GM20000 (cell line): ENCODE results near the gene ISLR.

Source experiments
- DNase-seq: peaks from one replicate; pipeline ENCODE4 v3.0.0; 2012; ENCODE audit warnings: low spot score
- TF ChIP-seq, protein P1 (sequence below): IDR thresholded peaks from 2 replicates; pipeline ENCODE4 v1.5.1; 2012; ENCODE audit warnings: mild to moderate bottlenecking, control low read depth; ENCODE audit errors: extremely low read depth, missing control alignments

Gene ISLR

DNA sequence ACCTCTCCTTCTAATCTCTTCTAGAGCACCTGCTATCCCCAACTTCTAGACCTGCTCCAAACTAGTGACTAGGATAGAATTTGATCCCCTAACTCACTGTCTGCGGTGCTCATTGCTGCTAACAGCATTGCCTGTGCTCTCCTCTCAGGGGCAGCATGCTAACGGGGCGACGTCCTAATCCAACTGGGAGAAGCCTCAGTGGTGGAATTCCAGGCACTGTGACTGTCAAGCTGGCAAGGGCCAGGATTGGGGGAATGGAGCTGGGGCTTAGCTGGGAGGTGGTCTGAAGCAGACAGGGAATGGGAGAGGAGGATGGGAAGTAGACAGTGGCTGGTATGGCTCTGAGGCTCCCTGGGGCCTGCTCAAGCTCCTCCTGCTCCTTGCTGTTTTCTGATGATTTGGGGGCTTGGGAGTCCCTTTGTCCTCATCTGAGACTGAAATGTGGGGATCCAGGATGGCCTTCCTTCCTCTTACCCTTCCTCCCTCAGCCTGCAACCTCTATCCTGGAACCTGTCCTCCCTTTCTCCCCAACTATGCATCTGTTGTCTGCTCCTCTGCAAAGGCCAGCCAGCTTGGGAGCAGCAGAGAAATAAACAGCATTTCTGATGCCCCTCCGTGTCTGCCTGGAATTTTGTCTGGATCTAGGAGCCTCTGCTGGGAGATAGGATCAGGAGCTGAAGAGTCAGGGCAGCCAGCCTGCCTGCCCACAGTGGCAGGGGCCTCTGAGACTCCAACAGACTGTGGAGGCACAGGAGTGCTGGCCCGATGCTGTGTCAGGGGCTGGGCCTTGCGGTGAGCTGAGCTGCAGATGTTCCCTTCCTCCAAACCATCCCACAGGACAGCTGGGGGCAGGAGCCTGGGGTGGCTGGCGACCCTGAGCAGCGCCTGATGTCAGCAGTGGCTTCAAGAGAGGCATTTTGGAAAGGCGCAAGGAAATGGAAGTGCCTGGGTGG, 3.0 kb downstream of the ISLR start:
- no peak for DNase-seq

DNA sequence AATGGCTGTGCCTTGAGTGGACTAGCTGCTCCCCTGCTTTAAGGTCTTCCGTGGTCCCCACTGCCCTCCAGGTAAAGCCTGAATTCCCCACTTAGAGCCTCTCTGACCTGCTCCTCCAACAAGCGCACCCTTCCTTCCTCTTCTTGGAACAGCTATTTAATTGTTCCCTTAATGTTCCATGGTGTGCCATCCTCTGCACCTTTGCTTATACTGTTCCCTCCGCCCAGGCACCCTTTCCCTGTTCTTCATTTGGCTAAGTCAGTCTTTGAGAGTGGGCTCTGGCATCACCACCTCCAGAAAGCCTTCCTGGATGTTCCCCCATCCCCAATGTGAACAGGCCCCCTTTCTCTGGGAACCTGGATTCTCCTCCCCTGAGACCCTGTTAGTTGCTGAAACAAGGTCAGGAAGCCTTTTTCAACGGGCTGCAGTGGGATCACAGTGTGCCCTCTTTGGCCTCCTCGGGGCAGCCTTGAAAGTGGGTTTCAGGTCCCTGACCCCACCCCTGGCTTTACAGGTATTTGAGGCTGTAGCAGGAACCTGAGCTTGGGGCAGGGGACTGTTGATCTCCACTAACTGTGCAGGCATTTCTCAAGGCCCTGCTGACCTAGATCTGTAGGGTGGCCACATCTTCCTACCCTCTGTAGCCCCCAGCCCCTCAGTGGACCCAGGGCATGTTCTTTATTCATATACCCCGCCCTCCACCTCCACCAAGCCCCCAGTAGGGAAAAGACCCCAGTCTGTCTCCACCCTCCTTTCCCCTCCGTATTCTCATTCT, 5.0 kb downstream of the ISLR start:
- TF ChIP-seq, protein P1, sequence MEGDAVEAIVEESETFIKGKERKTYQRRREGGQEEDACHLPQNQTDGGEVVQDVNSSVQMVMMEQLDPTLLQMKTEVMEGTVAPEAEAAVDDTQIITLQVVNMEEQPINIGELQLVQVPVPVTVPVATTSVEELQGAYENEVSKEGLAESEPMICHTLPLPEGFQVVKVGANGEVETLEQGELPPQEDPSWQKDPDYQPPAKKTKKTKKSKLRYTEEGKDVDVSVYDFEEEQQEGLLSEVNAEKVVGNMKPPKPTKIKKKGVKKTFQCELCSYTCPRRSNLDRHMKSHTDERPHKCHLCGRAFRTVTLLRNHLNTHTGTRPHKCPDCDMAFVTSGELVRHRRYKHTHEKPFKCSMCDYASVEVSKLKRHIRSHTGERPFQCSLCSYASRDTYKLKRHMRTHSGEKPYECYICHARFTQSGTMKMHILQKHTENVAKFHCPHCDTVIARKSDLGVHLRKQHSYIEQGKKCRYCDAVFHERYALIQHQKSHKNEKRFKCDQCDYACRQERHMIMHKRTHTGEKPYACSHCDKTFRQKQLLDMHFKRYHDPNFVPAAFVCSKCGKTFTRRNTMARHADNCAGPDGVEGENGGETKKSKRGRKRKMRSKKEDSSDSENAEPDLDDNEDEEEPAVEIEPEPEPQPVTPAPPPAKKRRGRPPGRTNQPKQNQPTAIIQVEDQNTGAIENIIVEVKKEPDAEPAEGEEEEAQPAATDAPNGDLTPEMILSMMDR: no peak
- no peak for DNase-seq

More for the DNA sequence above, 3.0 kb downstream of the ISLR start:
- TF ChIP-seq, protein P1: no peak

DNA sequence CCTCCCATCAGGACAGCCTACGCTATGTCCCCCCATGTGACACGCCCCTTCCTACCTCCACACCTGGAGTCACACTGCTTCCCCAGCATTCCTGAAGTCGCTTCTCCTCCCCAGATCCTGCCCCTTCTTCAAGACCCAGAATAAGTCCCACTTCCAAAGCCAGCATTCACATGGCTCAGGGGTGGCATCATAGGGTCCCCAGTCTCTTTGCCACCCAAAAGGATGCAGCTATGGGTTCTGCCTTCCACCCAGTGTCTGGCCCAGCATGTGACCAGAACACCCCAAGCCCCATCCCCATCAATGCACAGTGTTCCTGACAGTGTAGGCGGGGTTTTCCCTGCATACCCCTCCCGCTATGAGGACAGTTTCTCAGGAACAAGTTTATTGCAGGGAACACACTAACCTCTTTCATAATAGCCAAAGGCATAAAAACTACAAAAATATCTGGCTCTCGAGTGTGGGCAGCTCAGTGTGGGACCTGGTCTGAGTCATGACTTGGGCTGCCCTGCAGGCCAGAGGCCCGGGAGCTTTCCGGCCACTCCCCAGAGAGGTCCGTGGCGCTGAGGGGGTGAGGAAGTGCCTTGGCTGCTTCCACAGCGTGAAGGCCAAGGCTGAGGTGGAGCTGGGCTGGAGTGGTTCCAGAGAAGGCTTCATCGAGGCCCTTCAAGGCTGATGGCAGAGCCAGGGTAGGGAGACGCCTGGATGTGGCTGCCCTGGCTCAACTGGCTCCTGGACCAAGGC, 5.8 kb downstream of the ISLR start:
- TF ChIP-seq, protein P1: no peak
- no peak for DNase-seq

DNA sequence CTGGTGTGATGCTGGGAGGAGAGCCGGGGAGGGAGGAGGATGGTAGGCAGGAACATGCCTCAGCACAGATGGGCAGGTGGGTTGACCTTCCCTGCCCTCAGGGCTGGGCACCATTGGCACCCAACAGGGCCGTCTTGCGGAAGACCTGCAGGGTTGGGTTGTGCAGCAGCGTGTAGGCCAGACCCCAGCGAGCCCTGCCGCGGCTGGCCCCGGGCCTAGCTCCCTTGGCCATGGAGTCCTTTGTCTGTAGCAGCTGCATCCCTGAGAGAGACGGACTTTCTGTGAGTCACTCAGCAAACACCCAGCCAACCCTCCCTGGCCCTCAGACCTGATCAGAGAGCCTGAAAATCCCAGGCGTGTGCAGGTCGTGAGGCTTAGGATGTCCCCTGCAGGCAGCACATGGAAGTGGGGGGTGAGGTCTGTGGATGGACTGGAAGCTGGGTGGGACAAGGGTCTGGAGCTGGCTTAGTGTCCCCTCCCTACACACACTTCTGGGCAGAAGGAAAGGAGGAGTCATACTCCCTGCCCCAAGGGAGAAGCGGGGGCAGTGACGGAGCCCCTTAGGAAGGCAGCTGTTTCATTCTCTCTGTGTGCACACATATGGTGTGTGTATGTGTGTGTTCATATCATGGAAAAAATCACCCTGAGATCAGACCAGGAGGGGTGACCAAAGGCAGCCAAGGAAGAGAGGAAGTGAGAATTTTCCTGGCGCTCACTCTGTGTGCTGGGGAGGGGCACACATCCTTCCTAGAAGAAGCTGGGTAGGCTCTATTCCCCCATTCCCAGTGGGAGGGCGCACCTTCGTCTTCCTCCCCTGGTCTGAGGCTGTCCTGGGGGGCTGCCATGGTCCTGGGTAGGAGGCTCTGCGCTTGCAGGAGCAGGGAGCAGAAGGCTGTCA, 6.7 kb downstream of the ISLR start:
- no peak for DNase-seq
- TF ChIP-seq, protein P1: no peak

DNA sequence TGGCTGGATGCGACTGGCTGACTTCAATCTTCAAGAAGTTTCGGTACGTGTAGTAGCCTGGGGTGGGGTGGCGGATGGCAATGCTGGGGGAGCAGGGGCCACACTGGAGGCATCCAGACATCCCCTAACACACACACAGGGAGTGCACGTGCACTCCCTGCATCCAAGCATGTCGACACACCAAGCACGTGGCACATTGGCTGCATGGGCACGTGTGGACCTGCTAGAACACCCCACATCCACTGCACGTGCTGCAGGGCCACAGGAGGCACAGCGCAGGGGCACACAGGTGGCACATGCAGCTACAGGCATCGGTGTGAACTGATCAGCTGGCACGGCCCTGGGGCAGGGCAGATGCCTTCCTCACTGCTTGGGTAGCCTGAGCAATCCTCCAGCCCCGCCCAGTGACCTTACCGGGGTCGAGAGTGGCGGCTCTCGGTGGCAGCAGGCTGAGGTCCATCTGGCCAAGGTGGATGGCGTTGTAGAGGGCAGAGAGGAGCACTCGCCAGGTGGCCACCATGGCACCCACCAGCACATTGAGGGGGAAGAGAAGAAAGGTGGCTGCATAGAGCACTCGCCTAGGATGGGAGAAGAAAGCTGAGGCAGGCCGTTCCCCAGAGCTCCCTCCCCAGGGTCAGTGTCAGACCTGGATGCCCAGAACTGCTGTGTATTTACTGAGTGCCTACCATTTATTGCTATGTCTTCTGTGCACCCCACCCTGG, 7.5 kb downstream of the ISLR start:
- no peak for DNase-seq
- TF ChIP-seq, protein P1: no peak

DNA sequence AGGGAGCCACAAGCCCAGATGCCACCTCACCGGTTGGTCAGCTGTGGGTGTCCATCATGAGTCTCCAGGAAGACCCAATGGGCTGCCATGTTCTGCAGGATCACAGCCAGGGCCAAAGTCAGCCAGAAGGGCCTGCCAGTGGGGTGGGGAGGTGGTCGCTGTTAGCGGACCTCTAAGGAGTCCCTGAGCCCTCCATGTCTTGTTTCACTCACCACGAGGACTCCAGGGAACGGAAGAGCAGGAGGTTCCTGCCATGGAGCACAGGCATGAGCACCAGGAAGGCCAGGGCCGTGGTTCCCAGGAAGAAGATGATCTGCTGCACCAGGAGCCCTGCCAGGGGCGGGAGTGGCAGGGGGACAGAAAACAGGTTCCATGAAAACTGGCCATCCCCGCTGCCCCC, 8.6 kb downstream of the ISLR start:
- TF ChIP-seq, protein P1: no peak
- no peak for DNase-seq
